PFSK-1 (cell line): ENCODE results near the gene GGT7.

Source experiments
- FOXP2 ChIP-seq: optimal IDR thresholded peaks from 2 replicates; pipeline ENCODE3; 2011; ENCODE audit warnings: borderline replicate concordance, control low read depth, inconsistent platforms; ENCODE audit not compliant: insufficient read depth; ENCODE audit errors: extremely low read length, extremely low read depth
- POLR2AphosphoS5 ChIP-seq: IDR thresholded peaks from 2 replicates; pipeline ENCODE4 v1.6.1; 2012; ENCODE audit warnings: low read depth, mild to moderate bottlenecking, control low read depth, low read length, moderate library complexity
- SIN3A ChIP-seq: IDR thresholded peaks from 2 replicates; pipeline ENCODE4 v1.6.1; 2012; ENCODE audit warnings: mild to moderate bottlenecking, low read length, moderate library complexity, borderline replicate concordance; ENCODE audit not compliant: insufficient read depth
- TAF1 ChIP-seq: IDR thresholded peaks from 2 replicates; pipeline ENCODE4 v1.6.1; 2012; ENCODE audit warnings: low read length, control low read depth, borderline replicate concordance; ENCODE audit not compliant: insufficient read depth
- TF ChIP-seq, protein P1 (sequence below), 2 experiments: IDR thresholded peaks; 2 replicates each; pipeline versions ENCODE4 v1.6.1 to v1.8.0; 2011 to 2012; ENCODE audit warnings: low read depth in 2 of 2, low read length in 2 of 2, control low read depth in 1 of 2, inconsistent platforms in 1 of 2, mild to moderate bottlenecking in 1 of 2, moderate library complexity in 1 of 2; ENCODE audit not compliant: insufficient read depth in 1 of 2

- TF ChIP-seq POLR2AphosphoS5 (no peak), TAF1 (no peak), SIN3A (no peak), FOXP2 (no peak)
- TF ChIP-seq, protein P1, sequence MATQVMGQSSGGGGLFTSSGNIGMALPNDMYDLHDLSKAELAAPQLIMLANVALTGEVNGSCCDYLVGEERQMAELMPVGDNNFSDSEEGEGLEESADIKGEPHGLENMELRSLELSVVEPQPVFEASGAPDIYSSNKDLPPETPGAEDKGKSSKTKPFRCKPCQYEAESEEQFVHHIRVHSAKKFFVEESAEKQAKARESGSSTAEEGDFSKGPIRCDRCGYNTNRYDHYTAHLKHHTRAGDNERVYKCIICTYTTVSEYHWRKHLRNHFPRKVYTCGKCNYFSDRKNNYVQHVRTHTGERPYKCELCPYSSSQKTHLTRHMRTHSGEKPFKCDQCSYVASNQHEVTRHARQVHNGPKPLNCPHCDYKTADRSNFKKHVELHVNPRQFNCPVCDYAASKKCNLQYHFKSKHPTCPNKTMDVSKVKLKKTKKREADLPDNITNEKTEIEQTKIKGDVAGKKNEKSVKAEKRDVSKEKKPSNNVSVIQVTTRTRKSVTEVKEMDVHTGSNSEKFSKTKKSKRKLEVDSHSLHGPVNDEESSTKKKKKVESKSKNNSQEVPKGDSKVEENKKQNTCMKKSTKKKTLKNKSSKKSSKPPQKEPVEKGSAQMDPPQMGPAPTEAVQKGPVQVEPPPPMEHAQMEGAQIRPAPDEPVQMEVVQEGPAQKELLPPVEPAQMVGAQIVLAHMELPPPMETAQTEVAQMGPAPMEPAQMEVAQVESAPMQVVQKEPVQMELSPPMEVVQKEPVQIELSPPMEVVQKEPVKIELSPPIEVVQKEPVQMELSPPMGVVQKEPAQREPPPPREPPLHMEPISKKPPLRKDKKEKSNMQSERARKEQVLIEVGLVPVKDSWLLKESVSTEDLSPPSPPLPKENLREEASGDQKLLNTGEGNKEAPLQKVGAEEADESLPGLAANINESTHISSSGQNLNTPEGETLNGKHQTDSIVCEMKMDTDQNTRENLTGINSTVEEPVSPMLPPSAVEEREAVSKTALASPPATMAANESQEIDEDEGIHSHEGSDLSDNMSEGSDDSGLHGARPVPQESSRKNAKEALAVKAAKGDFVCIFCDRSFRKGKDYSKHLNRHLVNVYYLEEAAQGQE (IDR thresholded peaks at IDR 0.05; ENCODE audit: insufficient read depth in 1 of 2, low read depth in 2 of 2, low read length in 2 of 2), result no peak
These were observed 22.1 kb upstream of the GGT7 start for GRCh38 chr20:34894723-34895122.
